HCT116 (cell line): ENCODE measurements around the gene FMN1. TPM values are rescaled to one million over a fixed set of nuclear protein-coding genes. Genes with fewer than 3 reads are reported as not detected.

ENCODE experiments used
- ATAC-seq: fragments of 200-7000 bp; cut with Tn5 transposase; 2 replicates; pipeline ENCODE4 v1.9.1; 2020; ENCODE audit warnings: mild to moderate bottlenecking, moderate library complexity
- BruUV-seq: library from RNA; stranded (reverse); fragments of 400-500 nt; replicated peaks from 2 replicates; lab custom pipeline; 2021; lab: Mats Ljungman, UMichigan
- CTCF ChIA-PET: fragments of 300-600 bp; sonication (Branson Sonifier 250); formaldehyde crosslinking; loops from one replicate; lab custom pipeline; 2021; ENCODE audit warnings: antibody characterized with exemption; lab: Charles Lee
- POLR2A ChIA-PET: fragments of 300-600, 350-600 bp; sonication (Branson Sonifier 250); formaldehyde crosslinking; loops from one replicate; lab custom pipeline; 2021; ENCODE audit warnings: antibody characterized with exemption; lab: Charles Lee
- RAD21 ChIA-PET, 2 experiments: fragments of 300-600 bp; sonication (Branson Sonifier 250); formaldehyde crosslinking; loops; one replicate each; lab custom pipeline; 2023; ENCODE audit warnings: low total read pairs in 2 of 2; ENCODE audit not compliant: uncharacterized antibody in 2 of 2, unreplicated experiment in 2 of 2, low non-redundant PET in 1 of 2; lab: Charles Lee
- DNase-seq: peaks from one replicate; pipeline ENCODE4 v3.0.0-alpha.2; 2010; ENCODE audit warnings: low read depth, low spot score
- H2AFZ ChIP-seq: fragments of 200-600 bp; shearing (Covaris generic), sonication (generic); 2 replicates; pipeline ENCODE4 v1.6.1; 2017; ENCODE audit warnings: low read depth, mixed run types, mixed read lengths, antibody characterized with exemption, low read length; ENCODE audit not compliant: poor library complexity, severe bottlenecking
- H3K27ac ChIP-seq: 2 replicates; pipeline ENCODE4 v1.5.1; 2012; ENCODE audit warnings: low read depth, low read length
- H3K27me3 ChIP-seq: fragments of 200-600 bp; sonication (generic); 2 replicates; pipeline ENCODE4 v1.6.1; 2016; ENCODE audit warnings: mixed run types, low read length, mixed read lengths; ENCODE audit not compliant: insufficient read depth
- H3K36me3 ChIP-seq, 2 experiments: fragments of 200-500 bp in 1 of 2; fragments of 200-600 bp in 1 of 2; sonication (Bioruptor generic) in 1 of 2; sonication (generic) in 1 of 2; 2 replicates each; pipeline versions ENCODE4 v1.5.1 to v1.6.1; 2014 to 2016; ENCODE audit warnings: low read length in 2 of 2, inconsistent platforms in 1 of 2, mixed read lengths in 1 of 2, mixed run types in 1 of 2; ENCODE audit not compliant: insufficient read depth in 2 of 2, control insufficient read depth in 1 of 2
- H3K4me1 ChIP-seq, 2 experiments: fragments of 200-600 bp in 1 of 2; sonication (generic) in 1 of 2; 2 replicates each; pipeline versions ENCODE4 v1.5.1 to v1.6.1; 2012 to 2017; ENCODE audit warnings: low read length in 2 of 2, inconsistent platforms in 1 of 2, mild to moderate bottlenecking in 1 of 2, mixed read lengths in 1 of 2, mixed run types in 1 of 2, moderate library complexity in 1 of 2; ENCODE audit not compliant: insufficient read depth in 2 of 2, control insufficient read depth in 1 of 2
- H3K4me2 ChIP-seq: fragments of 200-600 bp; sonication (generic); 2 replicates; pipeline ENCODE4 v1.6.1; 2017; ENCODE audit warnings: mixed run types, low read length, mixed read lengths
- H3K4me3 ChIP-seq, 2 experiments: fragments of 200-600 bp in 1 of 2; sonication (generic) in 1 of 2; replicated peaks in 1 of 2; 2 replicates each; pipeline ENCODE4 v1.5.1; 2011 to 2016; ENCODE audit warnings: low read length in 2 of 2, control low read depth in 1 of 2, low read depth in 1 of 2, mild to moderate bottlenecking in 1 of 2, mixed read lengths in 1 of 2, mixed run types in 1 of 2
- H3K79me2 ChIP-seq: fragments of 200-600 bp; sonication (generic); 2 replicates; pipeline ENCODE4 v1.6.1; 2017; ENCODE audit warnings: mild to moderate bottlenecking, mixed run types, low read length, moderate library complexity, mixed read lengths; ENCODE audit not compliant: insufficient read depth
- H3K9ac ChIP-seq: fragments of 200-600 bp; sonication (generic); 2 replicates; pipeline ENCODE4 v1.6.1; 2016; ENCODE audit warnings: low read length, mixed read lengths
- H3K9me2 ChIP-seq: fragments of 200-600 bp; sonication (generic), shearing (Covaris generic); 2 replicates; pipeline ENCODE4 v1.6.1; 2017; ENCODE audit warnings: mixed run types, mild to moderate bottlenecking, moderate library complexity; ENCODE audit not compliant: insufficient read depth
- H3K9me3 ChIP-seq, 2 experiments: fragments of 200-500 bp in 1 of 2; fragments of 200-600 bp in 1 of 2; sonication (Bioruptor generic) in 1 of 2; sonication (generic) in 1 of 2; 2 replicates each; pipeline ENCODE4 v1.6.1; 2014 to 2017; ENCODE audit warnings: low read length in 2 of 2, mixed read lengths in 2 of 2, inconsistent platforms in 1 of 2, low read depth in 1 of 2, mild to moderate bottlenecking in 1 of 2, mixed run types in 1 of 2, moderate library complexity in 1 of 2; ENCODE audit not compliant: control insufficient read depth in 1 of 2, insufficient read depth in 1 of 2
- H4K20me1 ChIP-seq: fragments of 200-600 bp; sonication (generic), shearing (Covaris generic); 2 replicates; pipeline ENCODE4 v1.6.1; 2017; ENCODE audit warnings: mixed run types, mild to moderate bottlenecking, moderate library complexity; ENCODE audit not compliant: insufficient read depth
- CBX3 ChIP-seq: IDR thresholded peaks from 2 replicates; pipeline ENCODE4 v1.6.1; 2012; ENCODE audit warnings: low read depth
- EGR1 ChIP-seq: IDR thresholded peaks from 2 replicates; pipeline ENCODE4 v1.6.1; 2012; ENCODE audit warnings: low read depth
- ELF1 ChIP-seq: IDR thresholded peaks from 2 replicates; pipeline ENCODE4 v1.6.1; 2012; ENCODE audit warnings: low read depth, borderline replicate concordance
- EZH2phosphoT487 ChIP-seq: fragments of 200-600 bp; IDR thresholded peaks from 2 replicates; pipeline ENCODE4 v1.6.1; 2018; ENCODE audit warnings: antibody characterized with exemption, borderline replicate concordance
- SIN3A ChIP-seq: IDR thresholded peaks from 2 replicates; pipeline ENCODE4 v1.6.1; 2012; ENCODE audit warnings: low read depth
- SP1 ChIP-seq: IDR thresholded peaks from 2 replicates; pipeline ENCODE4 v1.6.1; 2012; ENCODE audit warnings: low read depth
- SRF ChIP-seq: IDR thresholded peaks from 2 replicates; pipeline ENCODE4 v1.6.1; 2012; ENCODE audit warnings: low read depth
- TCF7L2 ChIP-seq: IDR thresholded peaks from 2 replicates; pipeline ENCODE4 v1.7.0; 2011; ENCODE audit warnings: borderline replicate concordance, inconsistent platforms; ENCODE audit not compliant: insufficient read depth, insufficient read length; ENCODE audit errors: extremely low read depth
- intact Hi-C: fragments of 100-400 bp; cut with micrococcal nuclease; formaldehyde crosslinking; loops from 2 replicates; pipeline ENCODE4 v1.10.0; 2022
- total RNA-seq: library from RNA; stranded (reverse); gene quantifications from one replicate; pipeline ENCODE4 v1.2.1, GENCODE V29; 2021; ENCODE audit not compliant: unreplicated experiment
- TF ChIP-seq, protein P1 (sequence below): IDR thresholded peaks from 2 replicates; pipeline ENCODE4 v1.6.1; 2012

Gene FMN1
- total RNA-seq, 1 experiment from 2014 or later: 0.39 TPM

- ChIA-PET CTCF (no interaction called here), RAD21 (no interaction called here), POLR2A (no interaction called here)
- no peaks in the 10 kb centered on the region for H3K9me3 ChIP-seq
- H3K36me3 ChIP-seq: no peaks in the 10 kb centered on the region
- peaks cover 0 to 15% of the 10 kb centered on the region in 2 experiments; a peak in 1 of 4 replicates for H3K4me1 ChIP-seq
- no peak overlapping the region for H3K9ac ChIP-seq
- H2AFZ ChIP-seq: no peak overlapping the region
- H3K27ac ChIP-seq: no peak overlapping the region
- BruUV-seq: no TSS peak
- no peaks in the 10 kb centered on the region for H3K9me2 ChIP-seq
- H3K4me3 ChIP-seq: no peak overlapping the region
- ATAC-seq (no peak; the same call in 1 of the 2 replicates), DNase-seq (no peak)
- no peaks in the 10 kb centered on the region for H4K20me1 ChIP-seq
- H3K27me3 ChIP-seq: no peaks in the 10 kb centered on the region
- intact Hi-C loops: no loop called here
- no peaks in the 10 kb centered on the region for H3K79me2 ChIP-seq
- TF ChIP-seq EZH2phosphoT487: no peak
- no peak for TF ChIP-seq ELF1
- TF ChIP-seq TCF7L2: no peak
- TF ChIP-seq SP1: no peak
- no peak for TF ChIP-seq CBX3
- no peak for TF ChIP-seq SIN3A
- TF ChIP-seq EGR1: no peak
- H3K4me2 ChIP-seq: peak overlapping the region; percentile 8
These were observed 420.5 kb downstream of the FMN1 start for GRCh38 chr15:32774022-32774421.

- Histone ChIP-seq H3K4me2 (no peak overlapping the region), H3K4me3 (no peak overlapping the region), H3K9me3 (no peaks in the 10 kb centered on the region), H3K79me2 (no peaks in the 10 kb centered on the region), H3K9me2 (no peaks in the 10 kb centered on the region), H3K9ac (no peak overlapping the region), H4K20me1 (no peaks in the 10 kb centered on the region), H3K4me1 (no peaks in the 10 kb centered on the region), H3K36me3 (no peaks in the 10 kb centered on the region), H2AFZ (no peak overlapping the region), H3K27ac (no peak overlapping the region), H3K27me3 (no peaks in the 10 kb centered on the region)
- DNase-seq (no peak), ATAC-seq (no peak)
- ChIA-PET POLR2A (no interaction called here), CTCF (no interaction called here), RAD21 (no interaction called here)
- BruUV-seq: no TSS peak
- TF ChIP-seq SRF: no peak
- TF ChIP-seq, protein P1, sequence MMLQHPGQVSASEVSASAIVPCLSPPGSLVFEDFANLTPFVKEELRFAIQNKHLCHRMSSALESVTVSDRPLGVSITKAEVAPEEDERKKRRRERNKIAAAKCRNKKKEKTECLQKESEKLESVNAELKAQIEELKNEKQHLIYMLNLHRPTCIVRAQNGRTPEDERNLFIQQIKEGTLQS: no peak
- TF ChIP-seq EZH2phosphoT487: no peak
- intact Hi-C loops: no loop called here
These were observed 427.3 kb downstream of the FMN1 start for GRCh38 chr15:32767236-32767635.
